Activated CD4-positive, alpha-beta T cell treated with anti-CD3 and anti-CD28 coated beads, Interleukin-2, amount 50 U/mL, for 48 hours (primary cell): ENCODE measurements around the gene ING1.
"Not testable (repeated sequence)": the region's sequence is repeated elsewhere in the genome, so short reads cannot be mapped to it uniquely, and the experiment has no call there.

Source experiments
- DNase-seq, 2 experiments: peaks; one replicate each; pipeline ENCODE4 v3.0.0-alpha.2; 2020

Gene ING1

DNA sequence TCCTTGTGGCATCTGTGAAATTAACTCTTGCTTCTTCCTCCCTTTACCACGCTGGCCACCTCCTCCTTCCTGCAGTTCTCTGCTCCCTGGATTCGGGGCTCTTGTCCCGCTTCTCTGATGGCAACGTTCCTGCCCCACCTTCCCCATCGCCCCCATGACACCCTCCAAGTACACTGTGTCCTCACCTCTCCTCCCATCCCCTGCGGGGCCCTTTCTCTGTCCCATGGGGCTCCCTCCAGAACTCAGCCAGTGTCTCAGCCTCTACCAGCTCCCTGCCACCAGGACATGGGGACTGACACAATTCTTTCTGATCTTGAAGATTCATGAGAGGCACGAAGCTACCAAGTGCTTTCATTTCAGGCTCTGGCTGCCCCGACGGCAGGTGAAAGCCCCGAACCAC, 16.7 kb upstream of the ING1 start:
- DNase-seq = no peak

DNA sequence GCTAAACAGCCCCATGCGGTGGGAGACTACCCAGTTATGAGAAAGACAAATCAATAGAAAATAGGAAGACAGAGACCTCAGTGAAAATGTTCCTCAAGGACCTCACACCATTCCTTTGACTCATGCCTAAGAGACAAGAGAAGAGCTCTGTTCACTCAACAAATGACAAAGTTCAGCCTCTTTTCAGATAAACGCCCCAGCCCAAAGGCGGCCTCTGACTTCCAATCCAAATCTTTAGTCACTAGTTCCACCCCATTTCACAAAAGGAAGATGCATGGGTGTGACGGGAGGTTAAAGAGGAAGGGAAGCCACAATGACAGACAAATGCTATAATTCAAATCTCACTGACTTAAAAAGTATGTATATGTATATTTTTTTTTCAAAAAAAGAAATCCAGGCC, 15.7 kb upstream of the ING1 start:
- DNase-seq = no peak

DNA sequence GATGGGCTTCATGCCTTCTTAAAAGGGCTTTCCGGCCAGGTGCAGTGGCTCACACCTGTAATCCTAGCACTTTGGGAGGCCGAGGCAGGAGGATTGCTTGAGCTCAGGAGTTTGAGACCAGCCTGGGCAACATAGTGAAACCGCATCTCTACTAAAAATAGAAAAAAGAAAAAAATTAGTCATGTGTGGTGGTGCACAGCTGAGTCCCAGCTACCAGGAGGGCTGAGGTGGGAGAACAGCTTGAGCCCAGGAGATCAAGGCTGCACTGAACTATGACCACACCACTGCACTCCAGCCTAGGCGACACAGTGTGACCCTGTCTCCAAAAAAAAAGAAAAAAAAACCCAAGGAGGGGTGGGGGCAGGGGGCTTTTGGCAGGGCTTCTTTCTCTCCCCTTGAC, 14.8 kb upstream of the ING1 start:
- no peak for DNase-seq

DNA sequence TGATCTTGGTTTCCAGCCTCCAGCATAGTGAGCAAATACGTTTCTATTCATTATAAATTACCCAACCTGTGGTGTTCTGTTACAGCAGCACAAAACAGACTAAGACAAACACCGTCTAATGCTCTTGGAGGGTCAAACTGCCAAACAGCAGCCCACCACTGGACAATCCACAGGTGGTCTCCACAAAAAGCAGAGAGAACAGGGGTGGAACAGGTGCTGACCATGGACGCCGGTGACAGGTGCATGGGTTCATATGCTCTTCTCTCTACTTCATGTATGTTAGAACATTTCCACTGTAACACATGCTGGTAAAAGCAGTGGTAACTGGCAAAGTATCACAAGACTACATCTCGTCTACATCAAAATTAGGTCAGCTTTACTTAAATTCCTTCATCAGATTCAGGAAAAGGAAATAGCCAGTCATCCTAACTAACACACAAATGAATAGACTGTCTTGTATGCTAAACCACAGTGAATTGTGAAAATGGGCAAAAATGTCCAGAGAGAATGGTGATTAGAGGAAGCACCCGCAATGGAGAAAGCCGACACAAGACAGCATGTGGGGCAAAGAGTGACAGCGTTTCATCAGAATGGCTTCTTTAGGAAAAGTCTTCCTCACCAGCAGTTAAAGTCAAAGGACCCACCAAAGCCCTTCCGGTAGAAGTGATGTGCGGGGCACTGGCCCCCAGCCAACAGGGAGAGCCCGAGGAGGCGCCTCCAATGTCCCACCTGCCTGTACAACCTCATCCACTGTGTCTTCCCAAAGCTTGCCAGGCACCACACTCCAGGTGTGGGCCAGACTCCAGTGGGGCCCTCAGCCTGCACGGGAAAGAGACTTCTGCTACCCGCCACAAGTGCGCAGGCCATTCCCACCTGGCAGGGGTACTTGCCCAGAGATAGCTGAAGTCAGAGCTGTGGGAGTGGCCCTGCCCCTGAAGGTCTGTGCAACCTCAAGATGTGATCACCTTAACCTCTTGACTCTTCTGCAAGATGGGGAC, 14.1 kb upstream of the ING1 start:
- DNase-seq = no peak

DNA sequence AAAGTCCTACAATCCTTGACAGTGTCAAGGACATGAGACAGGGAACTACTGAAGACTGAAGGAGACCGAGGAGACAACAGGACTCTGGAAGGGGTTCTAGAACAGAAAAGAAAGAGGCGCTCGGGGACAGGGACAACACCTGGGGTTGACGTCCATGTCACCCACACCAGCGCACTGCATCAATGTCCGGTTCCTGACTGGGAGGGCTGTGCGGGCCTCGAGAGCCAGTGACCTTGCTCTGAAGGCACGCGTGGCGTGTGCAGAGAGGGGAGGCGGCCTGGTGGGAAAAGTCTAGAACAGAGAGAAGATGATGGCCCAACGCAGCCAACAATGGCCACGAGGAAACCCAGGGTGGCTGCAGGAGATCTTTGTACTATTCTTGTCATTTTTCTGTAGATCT, 13.3 kb upstream of the ING1 start:
- DNase-seq = no peak

DNA sequence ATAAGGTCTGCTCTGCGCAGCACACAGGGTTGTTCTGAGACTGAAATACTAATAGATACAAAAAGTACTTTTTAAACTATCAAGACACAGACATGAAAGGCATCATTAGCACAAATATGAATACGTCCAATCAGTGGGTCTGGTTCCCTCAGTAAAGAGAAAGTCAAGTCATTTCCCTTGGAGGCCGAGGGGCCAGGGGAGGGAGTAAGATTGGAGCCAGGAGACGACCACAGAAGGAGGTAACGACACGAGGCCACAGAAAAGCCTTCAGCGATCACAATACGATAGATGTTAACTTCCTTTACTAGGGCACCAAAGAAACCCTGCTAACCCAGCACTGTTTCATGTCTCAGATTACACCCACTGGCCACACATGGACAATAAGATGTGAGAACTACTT, 12.9 kb upstream of the ING1 start:
- DNase-seq = no peak

DNA sequence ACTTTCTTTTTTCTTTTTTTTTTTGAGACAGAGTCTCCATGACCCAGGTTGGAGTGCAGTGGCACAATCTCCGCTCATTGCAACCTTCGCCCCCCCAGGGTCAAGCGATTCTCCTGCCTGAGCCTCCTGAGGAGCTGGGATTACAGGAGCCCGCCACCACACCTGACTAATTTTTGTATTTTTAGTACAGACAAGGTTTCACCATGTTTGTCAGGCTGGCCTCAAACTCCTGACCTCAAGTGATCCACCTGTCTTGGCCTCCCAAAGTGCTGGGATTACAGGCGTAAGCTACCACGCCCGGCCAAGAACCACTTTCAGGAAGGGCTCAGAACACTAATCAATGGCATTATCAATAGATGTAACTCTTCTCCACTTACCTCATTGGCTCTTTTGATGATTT, 12.4 kb upstream of the ING1 start:
- DNase-seq = not testable (repeated sequence)

DNA sequence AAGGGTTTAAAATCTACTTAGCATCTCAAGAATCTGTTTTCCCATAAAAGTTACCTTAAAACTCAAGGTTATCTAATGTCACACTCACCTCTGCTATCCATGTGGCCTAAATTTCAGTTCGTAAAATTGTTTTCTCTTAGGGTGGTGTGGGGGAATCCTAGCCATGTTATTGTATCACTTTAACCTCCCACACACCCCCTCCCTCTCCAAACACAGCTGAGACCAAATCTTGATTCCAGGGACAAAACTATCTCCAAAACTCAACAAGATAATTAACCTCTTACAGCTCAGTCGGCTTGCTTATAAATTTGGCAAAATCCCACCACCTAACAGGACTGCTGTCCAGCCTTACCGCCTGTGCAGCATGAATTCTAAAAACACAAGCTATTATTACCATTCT, 11.4 kb upstream of the ING1 start:
- DNase-seq = no peak

DNA sequence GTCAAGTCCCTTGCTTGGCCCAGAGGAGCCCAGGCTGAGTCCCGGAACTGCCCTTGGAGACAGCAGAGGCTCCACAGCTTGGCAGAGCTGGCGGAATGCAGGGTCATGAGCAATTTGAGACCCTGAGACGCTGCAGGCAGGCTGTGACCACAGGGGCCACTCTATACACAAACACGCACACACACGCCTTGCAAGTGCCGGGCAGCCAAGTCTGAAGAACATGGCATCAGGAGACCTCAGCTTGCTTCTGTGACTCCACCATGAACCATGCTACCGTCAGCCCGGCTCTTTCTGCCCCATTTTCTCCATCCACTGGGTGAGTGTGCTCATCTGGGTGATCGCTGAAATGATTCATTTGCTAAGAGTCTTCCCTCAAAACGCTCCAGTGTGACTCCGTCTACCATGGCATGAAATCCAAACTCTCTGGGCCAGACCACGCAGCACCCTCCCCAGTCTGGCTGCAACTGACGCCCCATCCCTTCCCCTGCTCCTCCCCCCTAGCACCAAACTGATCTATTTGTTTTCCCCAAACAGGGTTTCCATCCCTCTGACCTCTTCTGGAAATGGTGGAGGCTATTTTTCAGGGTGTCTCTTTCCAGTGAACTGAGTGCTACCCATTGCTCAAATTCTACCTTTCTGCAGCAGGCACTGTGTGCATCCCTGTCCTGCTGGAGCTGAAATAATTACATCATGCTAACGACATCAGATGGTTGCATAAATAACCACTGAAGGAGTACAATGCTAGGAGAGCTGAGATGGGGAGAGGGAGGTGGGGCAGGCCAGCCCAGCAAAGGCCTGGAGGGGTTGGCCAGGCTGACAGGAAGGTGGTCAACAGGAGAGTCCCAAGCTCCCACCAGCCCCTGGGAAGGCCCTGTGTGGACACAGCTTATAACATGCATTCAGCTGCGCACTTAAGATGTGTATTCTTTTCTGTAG, 10.6 kb upstream of the ING1 start:
- DNase-seq = no peak

DNA sequence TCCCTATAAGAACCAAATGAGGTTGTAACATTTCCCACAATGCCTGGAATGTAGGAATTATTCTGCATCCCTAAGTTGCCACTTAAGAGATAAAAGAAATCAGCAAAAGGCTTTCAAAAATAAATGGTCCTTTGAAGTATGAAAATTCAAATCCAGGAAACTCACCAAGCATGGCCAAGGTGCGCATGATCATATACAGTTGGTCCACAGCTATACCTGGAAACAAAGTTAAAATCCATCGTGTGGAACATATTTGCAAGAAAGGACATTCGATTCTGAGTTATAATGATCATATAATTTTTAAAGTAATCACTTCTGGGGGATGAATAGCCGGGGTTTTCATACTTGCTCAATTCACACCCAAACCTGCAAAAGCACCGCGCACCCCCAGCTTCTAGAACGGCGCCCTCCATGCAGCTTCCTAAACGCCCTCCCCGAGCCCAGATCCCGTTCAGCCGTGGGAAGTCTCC, 8.1 kb upstream of the ING1 start:
- DNase-seq = no peak

DNA sequence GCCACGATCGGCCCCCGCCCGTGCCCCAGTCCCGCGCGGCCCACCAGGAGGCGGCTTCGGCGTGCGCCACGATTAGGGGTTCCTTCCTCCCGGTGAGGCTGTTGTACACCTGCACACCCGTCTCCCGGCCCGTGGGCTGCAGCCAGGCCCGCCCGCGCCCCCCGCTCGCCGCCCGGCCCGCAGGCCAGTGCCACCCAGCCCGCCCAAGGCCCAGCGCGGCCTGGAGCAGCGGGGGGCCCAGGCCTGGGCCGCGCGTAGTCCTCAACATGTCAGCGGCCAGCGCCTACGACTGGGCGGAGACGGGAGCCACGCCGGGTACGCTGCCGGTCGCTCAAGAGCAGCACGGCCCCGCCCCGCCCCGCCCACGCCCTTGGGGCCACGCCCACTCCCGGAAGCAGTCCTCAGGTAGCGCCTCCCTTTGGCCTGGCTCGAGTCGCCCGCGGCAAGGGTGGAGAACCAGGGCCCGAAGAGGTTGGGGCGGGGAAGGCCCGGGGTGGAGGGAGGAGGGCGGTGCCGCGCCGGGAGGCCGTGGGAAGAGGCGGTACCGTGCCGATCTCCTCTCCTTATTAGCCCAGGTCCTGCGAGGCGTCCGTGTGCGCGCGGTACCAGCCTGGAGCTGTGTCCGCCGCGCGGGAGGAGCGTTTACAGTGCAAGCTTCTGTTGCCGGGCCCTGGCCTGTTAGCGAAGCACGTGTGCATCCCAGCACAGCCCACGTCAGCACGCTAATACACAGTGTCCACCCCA, 7.5 kb upstream of the ING1 start, which contains the start of gene CARS2:
CARS2 (minus strand) TSS at position 291 of the 744 bp plus-strand sequence; CDS start at position 268, 23 bp downstream.
- DNase-seq = peak; percentile 94

DNA sequence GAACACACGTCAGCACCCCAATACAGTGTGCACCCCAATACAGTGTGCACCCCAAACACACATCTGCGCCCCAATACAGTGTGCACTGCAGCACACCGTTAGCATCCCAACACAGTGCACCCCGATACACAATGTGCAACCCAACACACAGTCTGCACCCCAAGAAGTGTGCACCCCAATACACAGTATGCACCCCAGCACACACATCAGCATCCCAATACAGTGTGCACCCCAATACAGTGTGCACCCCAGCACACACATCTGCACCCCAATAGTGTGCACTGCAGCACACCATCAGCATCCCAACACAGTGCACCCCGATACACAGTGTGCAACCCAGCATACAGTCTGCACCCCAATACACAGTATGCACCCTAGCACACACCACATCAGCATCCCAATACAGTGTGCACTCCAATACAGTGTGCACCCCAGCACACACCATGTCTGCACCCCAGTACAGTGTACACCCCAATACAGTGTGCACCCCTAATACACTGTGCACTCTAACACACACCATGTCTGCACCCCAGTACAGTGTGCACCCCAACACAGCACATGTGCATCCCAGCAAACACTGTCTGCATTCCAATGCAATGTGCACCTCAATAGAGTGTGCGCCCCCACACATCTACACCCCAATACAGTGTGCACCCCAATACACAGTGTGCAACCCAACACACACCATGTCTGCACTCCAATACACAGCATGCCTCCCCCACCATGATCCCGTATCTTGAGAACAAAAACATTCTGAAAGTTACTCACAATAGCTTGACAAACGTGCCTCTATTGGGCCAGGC, 6.7 kb upstream of the ING1 start:
- DNase-seq = no peak

DNA sequence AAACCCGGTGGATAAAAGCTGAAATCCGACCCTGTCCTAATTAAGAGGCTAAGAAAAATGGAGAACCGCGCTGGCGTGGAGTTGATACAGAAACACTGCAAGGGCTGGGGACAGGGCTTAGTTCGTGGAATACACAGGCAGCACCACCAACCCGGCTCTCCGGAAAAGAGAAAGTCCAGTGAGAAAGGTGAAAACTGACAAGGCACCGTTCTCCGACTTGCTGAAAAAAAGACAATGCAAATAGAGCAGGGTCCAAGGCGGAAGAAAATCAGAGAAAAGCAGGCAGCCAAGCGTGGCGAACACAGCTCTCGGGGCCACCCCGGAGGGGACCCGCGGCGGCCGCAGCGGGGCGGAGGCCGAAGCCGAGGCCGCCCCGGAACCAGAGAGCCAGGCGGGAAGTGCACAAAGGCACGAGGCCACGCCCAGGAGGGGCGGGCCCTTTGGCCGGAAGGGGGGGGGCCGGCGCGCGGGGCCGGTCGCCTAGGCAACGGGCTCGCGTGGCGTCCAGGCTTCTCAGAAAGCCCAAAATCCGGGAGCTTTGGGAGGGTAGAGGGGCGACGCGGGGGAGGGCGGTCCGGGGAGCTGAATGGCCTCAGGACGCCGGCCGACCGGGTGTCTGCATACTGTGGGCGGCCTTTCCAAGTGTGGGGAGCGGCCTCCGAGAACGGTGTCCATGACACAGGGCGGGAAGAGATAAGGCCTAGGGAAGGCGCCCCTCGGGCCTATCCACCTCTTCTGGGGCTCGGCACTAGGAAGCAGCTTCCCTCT, 1.2 kb upstream of the ING1 start:
- DNase-seq = peak; percentile 80 to 83

DNA sequence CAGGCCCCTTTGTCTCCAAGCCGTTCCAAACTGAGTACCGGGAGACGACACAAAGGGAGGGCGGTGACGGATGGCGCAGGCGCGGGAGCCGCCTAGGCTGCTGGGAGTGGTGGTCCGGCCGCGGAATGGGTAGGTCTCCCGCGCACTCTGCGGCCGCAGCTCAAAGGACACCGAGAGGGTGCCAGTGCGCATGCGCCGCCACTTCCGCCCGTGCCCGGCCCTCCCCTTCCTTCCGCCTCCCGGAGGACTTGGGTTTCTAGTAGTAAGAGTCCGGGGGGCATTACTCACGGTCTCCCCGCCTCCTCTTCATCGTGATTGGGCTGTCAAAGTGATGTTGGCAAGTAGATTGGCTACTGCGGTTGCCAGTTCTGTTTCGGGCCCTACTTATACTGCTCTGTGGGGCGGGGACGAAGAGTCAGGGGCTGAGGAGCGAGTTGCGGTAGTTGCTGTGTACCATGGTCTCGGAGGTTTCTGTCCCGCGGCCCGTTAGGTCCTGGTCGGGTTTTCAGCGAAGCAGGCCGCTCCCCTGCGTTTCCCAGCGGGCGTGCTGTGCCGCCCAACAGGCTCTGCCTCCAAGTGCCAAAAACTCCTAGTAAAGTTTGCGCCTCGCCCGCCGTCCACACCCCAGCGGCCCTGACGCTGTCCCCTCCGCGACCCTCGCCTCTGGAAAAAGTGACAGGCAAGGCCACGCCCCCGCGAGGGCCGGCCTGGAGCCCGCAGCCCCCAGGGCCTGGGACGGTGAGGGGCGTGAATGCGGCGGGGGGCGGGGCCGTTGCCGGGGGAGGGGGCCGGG, 455 bp upstream of the ING1 start:
- DNase-seq = peak; percentile 98 to 99

DNA sequence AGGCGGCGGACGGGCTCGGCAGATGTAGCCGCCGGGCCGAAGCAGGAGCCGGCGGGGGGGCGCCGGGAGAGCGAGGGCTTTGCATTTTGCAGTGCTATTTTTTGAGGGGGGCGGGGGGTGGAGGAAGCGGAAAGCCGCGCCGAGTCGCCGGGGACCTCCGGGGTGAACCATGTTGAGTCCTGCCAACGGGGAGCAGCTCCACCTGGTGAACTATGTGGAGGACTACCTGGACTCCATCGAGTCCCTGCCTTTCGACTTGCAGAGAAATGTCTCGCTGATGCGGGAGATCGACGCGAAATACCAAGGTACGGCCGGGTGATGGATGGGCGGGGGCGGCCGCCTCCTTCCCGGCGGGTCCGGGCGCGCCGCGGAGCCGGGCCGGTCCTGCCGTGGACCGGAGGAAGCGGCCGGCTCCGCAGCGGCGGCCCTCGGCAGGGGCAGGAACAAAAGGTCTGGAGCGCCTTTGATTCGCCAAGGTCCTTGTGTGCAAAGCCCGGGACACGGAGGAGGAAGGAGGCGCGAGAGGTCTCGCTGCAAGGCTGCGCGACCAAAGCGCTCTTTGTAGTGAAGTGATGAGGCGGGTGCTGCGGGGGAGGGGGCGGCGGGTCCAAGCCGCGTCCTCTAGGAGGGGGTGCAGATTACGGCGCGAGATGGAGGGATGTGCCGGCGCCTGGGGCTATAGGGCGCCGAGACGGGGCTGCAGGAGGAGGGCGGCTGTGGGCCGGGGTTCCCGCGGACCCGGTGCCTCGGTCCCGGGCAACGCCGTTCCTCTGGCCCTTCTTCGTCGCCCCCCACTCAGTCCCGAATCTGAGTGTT, 689 bp downstream of the ING1 start:
- peak; percentile 62 to 71 for DNase-seq

DNA sequence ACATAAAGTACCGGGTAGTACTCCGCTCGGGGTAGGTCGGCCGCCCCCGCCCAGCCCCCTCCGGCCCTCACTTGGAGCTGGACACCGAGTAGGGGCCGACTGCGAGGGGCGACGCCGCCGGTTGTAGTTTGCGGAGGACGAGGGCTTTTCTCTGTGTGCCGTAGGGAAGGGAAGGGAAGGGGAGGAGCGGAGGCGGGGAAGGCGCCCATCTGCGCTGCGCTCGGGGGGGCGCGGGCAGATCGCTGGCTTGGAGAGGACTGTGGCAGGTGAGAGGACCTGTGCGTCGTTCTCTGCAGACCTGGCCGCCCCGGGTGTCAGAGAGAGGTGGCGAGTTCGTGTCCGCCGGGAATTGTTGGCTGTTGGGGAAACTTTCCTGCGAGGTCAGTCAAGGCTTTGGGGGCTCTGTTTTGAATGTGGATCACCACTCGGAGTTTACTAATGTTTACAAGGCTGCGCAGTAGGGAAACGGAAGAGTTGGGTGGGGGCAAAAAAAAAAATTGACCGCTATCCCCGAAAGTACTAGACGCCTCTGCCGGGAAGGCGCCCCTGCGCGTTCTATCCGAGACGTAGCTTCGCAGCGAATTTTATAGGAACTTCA, 1.4 kb downstream of the ING1 start:
- DNase-seq = peak; percentile 47 to 57

DNA sequence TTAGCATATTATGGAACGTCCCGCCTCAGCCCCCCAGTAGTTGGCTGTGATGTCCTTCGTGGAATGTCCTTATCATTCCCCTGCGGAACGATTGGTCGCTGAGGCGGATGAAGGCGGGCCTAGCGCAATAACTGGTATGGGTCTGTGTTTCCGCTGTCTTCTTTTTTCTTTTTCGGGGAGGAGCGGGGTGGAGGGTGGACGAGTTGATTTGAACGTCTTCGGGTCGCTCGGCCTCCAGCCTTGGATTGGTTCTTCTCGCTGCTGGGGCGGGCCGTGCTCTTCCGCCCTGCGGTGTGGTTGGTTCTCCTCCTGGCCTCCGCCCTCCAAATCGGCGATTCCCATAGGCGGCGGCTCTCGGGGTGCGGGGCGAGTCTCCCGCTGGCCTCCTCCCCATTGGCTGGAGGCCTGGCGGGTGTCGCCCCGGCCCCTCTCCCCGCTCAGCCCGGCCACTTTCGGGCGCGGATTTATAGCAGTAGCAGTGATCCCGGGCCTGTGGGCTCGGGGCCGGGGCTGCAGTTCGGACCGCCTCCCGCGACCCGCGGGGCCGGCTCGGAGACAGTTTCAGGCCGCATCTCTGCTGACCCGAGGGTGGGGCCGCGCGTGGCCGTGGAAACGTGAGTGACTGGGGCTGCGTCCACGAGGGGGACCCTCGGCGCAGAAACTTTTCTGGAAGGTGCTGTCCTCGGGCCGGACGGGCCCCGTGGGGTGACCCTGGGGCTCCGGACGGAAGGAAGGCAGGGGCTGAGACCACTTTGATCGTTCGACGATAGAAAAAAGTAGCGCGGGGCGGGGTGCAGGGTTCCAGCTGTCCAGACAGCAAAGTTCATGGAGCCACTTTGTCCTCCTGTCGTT, 2.1 kb downstream of the ING1 start:
- peak; percentile 92 to 95 for DNase-seq

DNA sequence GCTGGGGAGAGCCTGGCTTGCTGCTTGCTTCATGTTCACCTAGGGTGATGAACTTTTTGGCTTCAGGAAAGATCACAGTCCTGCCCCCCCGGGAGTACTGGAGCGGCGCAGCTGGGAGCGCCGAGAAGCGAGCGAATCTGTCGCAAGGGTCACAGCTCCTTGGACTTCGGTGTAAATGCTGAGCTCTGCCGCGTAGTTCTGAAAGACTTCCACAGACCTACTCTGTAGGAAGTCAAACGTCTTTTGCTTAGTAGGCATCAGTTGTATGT, 2.7 kb downstream of the ING1 start:
- DNase-seq = no peak
